ENCODE data around the gene MEIG1.
A peak's percentile ranks its signal among the peaks of the same experiment; 100 is the strongest.
"Not testable (repeated sequence)": the region's sequence is repeated elsewhere in the genome, so short reads cannot be mapped to it uniquely, and the experiment has no call there.

MEIG1 gene

GRCh38 chr10:14958872-14959220 is 342 bp upstream of the MEIG1 start:
- no peak for DNase-seq

DNA sequence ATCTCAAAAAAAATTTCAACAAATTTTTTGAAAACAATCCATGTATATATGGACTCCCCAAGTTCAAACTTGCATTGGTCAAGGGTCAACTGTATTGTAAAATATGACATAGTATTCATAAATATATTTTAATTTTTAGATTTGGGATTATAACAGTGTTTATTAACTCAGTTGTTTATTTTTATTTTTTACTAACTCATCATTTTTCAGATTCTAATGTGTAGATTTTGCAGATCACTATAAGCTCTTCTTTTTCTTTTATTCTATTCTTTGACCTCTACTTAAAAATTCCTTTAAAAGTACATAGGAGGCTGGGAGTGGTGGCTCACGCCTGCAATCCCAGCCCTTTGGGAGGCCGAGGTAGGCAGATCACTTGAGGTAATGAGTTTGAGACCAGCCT is 8.7 kb downstream of the MEIG1 start:
- DNase-seq = no peak

GRCh38 chr10:14971867-14972448 is 12.8 kb downstream of the MEIG1 start:
- DNase-seq = peak; percentile 29 to 52

GRCh38 chr10:14974153-14974998 is 15.2 kb downstream of the MEIG1 start:
- DNase-seq = not testable (repeated sequence)

DNA sequence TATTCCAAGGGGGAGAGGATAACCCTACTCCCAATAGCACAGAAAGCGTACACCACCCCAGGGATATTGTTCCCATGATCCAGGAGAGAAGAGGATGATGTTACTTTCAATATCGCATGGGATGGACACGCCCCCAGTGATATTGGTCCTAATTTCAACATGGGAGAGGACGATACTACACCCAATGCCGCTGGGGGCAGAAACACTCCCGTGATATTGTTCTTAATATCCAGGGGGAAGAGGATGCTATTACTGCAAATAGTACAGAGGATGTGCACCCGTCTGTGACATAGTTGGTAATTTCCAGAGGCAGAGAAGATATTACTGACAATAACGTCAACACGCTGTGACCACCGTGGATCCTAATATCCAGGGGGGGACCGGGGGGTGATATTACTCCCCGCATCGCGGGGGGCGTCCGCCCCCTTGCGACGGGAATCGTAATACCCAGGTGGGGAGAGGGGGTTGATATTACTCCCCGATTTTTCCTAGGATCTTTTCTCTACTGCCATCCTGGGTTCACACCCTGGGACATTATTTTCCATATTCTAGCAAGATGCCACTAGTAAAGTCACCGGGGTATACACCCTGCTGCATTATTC is 16.6 kb downstream of the MEIG1 start:
- no peak for DNase-seq

DNA sequence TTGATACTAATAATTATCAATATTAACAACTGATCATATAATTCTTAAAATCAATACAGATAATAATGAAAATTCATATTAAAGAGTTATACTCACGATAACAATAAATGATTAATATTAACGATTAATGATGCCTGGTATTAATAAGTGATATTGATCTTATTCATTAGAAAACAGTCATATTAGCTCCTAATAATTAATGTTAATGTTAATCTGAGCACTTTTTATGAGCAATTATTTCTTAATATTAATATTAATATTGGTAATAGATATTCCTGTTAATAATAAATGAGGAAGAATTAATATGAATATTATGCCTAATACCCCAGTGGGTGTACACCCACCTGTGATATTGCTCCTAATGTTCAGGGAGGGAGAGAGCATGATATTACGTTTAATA is 23.6 kb downstream of the MEIG1 start:
- no peak for DNase-seq

GRCh38 chr10:14989552-14989951 is 30.4 kb downstream of the MEIG1 start:
- DNase-seq = not testable (repeated sequence)

- DNase-seq = peak; percentile 46 to 60
Measured at GRCh38 chr10:14991035-14991749, 32.0 kb downstream of the MEIG1 start.

- not testable (repeated sequence) for DNase-seq
Measured at GRCh38 chr10:14992336-14992735, 33.1 kb downstream of the MEIG1 start.

DNA sequence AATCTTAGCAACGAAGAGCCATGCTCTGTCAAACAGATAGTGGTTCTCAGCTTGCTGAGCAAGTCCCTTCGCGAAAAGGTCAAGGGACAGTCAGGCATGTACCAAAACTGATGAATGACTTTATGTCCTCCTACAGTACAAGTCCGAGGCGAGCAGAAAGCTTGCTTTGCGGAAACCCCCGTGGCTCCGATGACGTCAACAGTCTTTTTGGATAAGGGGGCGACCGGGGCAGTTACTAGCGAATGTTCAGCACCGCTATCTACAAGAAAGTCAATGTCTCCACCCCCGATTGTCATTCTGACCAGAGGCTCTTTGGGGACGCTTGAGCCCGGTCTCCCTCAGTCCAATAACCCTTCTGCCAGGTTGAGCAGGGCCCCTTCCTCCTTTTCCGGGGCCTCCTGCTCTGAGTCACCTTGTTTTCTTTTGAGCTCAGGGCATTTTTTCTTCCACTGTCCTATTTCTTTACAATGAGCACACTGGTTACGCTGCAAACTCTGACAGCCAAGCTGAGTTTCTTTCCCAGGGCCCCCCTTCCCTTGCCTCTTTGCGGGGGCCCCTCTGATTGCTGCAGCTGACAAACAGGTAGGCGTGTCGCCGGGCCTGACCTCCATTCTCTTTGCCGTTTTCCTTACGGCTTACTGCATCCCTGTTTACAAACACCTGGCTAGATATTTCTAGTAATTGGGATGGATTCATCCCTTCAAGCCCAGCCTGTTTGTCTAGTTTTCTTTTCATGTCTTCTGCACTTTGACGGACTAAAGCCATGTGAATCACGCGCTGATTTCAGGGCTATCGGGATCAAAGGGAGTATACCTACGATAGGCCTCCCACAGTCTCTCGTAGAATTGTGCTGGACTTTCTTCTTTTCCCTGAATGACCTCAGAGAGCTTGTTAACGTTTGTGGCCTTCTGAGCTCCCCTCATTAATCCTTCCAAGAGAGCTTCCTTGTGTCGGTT is 34.6 kb downstream of the MEIG1 start:
- not testable (repeated sequence) for DNase-seq

GRCh38 chr10:14995964-14996565 is 36.9 kb downstream of the MEIG1 start:
- DNase-seq = no peak

DNA sequence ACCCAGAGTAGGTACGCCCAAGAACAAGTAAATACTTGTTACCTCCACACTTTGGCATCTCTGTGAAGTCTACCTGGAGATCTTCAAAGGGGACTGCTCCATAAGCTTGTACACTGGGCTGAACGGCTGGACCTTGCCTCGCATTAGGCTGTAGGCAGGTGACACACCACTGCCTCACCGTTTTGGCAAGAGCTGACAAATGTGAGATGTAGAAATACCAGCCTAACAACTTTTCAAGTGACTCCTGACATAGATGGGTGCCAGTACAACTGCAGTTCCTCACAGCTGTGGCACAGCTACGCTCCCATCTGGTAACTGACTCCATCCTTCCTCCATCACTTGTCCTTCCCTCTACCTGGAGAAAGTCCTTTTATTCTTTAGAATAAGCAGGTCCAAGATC is 54.3 kb downstream of the MEIG1 start:
- DNase-seq = not testable (repeated sequence)

- DNase-seq = no peak
Measured at GRCh38 chr10:15015451-15015850, 56.3 kb downstream of the MEIG1 start.

DNA sequence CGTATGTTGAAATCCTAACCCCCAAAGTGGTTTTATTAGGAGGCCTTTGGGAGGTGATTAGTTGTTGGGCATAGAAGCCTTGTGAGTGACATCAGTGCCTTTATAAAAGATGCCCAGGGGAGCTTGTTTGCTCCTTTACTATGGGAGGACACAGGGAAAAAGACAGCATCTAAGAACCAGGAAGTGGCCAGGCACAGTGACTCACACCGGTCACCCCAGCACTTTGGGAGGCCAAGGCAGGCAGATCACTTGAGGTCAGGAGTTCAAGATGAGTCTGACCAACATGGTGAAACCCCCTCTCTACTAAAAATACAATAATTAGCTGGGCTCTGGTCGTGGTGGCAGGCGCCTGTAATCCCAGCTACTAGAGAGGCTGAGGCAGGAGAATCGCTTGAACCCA is 61.8 kb downstream of the MEIG1 start:
- DNase-seq = not testable (repeated sequence)
